GM12801 (cell line): Measurements from ENCODE around the gene TEK.

ENCODE experiments used
- TF ChIP-seq, protein P1 (sequence below): IDR thresholded peaks from one replicate; pipeline ENCODE4 v1.5.1; 2011; ENCODE audit warnings: control low read depth; ENCODE audit not compliant: insufficient read length; ENCODE audit errors: extremely low read depth

Gene TEK

GRCh38 chr9:27181381-27181780, 72.4 kb downstream of the TEK start:
- TF ChIP-seq, protein P1, sequence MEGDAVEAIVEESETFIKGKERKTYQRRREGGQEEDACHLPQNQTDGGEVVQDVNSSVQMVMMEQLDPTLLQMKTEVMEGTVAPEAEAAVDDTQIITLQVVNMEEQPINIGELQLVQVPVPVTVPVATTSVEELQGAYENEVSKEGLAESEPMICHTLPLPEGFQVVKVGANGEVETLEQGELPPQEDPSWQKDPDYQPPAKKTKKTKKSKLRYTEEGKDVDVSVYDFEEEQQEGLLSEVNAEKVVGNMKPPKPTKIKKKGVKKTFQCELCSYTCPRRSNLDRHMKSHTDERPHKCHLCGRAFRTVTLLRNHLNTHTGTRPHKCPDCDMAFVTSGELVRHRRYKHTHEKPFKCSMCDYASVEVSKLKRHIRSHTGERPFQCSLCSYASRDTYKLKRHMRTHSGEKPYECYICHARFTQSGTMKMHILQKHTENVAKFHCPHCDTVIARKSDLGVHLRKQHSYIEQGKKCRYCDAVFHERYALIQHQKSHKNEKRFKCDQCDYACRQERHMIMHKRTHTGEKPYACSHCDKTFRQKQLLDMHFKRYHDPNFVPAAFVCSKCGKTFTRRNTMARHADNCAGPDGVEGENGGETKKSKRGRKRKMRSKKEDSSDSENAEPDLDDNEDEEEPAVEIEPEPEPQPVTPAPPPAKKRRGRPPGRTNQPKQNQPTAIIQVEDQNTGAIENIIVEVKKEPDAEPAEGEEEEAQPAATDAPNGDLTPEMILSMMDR: no peak

DNA sequence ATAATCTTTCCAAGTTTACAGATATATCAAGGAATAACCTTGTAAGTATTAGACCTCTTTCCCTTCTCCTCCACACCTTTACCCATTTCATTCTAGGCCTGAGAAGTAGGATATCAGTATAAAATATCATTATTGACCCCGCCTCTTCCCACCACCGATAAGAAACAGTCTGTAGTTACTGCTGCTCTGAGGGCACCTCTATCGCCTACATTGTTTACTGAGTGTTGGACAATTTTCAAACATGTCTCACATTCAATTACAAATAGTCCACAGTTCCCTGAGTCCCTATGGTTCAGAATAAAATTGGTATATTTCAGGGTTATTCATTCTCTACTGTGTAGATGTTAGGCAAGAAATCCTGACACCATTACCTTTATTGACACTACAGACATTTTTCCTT, 73.4 kb downstream of the TEK start:
- TF ChIP-seq, protein P1: no peak

- TF ChIP-seq, protein P1: no peak
These were observed 74.1 kb downstream of the TEK start for GRCh38 chr9:27183131-27183530.

GRCh38 chr9:27183701-27184100, 74.7 kb downstream of the TEK start:
- TF ChIP-seq, protein P1: no peak

DNA sequence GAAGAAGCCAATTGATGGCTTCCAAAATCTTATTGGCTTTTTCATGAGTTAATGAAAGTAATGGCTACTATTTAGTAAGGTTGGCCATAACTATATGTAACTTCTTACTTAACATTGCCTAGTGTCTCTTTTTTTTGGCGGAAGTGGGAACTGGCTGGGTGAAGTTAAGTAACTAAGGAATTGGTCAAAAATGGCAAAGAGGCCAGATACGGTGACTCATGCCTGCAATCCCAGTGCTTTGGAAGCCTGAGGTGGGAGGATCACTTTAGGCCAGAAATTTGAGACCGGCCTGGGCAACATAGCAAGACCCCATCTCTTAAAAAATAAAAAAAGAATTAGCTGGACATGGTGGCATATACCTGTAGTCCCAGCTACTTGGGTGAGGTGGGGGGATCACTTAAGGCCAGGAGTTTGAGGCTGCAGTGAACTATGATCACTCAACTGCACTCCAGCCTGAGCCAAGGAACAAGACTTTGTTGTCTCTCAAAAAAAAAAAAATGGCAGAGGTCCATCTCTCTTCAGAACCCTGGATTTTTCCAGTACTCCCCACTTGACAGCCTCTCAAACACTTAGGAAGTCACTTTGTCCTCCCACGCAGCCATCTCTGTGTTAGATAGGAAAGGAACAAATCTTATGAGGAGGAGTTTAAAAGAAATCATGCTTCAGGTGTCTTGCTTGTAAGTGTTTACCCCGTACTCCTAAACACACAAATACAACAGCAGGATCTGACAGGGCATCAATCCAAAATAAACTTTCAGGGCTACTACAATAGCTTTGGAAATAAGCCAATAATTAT, 75.7 kb downstream of the TEK start:
- TF ChIP-seq, protein P1: no peak

- TF ChIP-seq, protein P1: no peak
These were observed 79.4 kb downstream of the TEK start for GRCh38 chr9:27188426-27188825.

- TF ChIP-seq, protein P1: no peak
These were observed 80.4 kb downstream of the TEK start for GRCh38 chr9:27189426-27189825.
